GM12891 (cell line): ENCODE data around the gene AXIN1.

Experiments used
- POLR2AphosphoS5 ChIP-seq: IDR thresholded peaks from 2 replicates; pipeline ENCODE4 v1.6.1; 2011; ENCODE audit warnings: low read depth, low read length, control low read depth
- TAF1 ChIP-seq: IDR thresholded peaks from 2 replicates; pipeline ENCODE4 v1.6.1; 2011; ENCODE audit warnings: low read depth, low read length, control low read depth

- no peak for TF ChIP-seq TAF1
- TF ChIP-seq POLR2AphosphoS5: no peak
Measured at GRCh38 chr16:398561-399339, 46.2 kb upstream of the AXIN1 start.
